D721Med (cell line): ENCODE data around the gene TNFSF10.
"Not testable (repeated sequence)": the region's sequence is repeated elsewhere in the genome, so short reads cannot be mapped to it uniquely, and the experiment has no call there.

ENCODE experiments used
- DNase-seq: peaks from one replicate; pipeline ENCODE4 v3.0.0; 2011; ENCODE audit warnings: low spot score; ENCODE audit not compliant: insufficient read length
- FAIRE-seq: peaks from 2 replicates; lab custom pipeline; 2011; peaks lifted over from hg19 to GRCh38; lab: Jason Lieb, UNC
- CTCF ChIP-seq: IDR thresholded peaks from 2 replicates; pipeline ENCODE4 v1.5.1; 2012; ENCODE audit warnings: mild to moderate bottlenecking, control low read depth; ENCODE audit not compliant: insufficient read depth; ENCODE audit errors: missing control alignments

The TNFSF10 gene

GRCh38 chr3:172525116-172525613, 1.9 kb upstream of the TNFSF10 start:
- no peak for DNase-seq
- TF ChIP-seq CTCF, result no peak
- no peak for FAIRE-seq

- no peak for FAIRE-seq
- DNase-seq, result no peak
These were observed 1.4 kb upstream of the TNFSF10 start for GRCh38 chr3:172524611-172525010.

GRCh38 chr3:172521837-172522726, 1.1 kb downstream of the TNFSF10 start:
- DNase-seq, FAIRE-seq: not testable (repeated sequence)

More at GRCh38 chr3:172524611-172525010, 1.4 kb upstream of the TNFSF10 start:
- no peak for TF ChIP-seq CTCF

GRCh38 chr3:172520301-172520831, 2.9 kb downstream of the TNFSF10 start:
- FAIRE-seq (no peak), DNase-seq (no peak)
- no peak for TF ChIP-seq CTCF

- DNase-seq, result no peak
- TF ChIP-seq CTCF, result no peak
- FAIRE-seq, result no peak
These were observed 3.5 kb downstream of the TNFSF10 start for GRCh38 chr3:172519740-172520139.

- TF ChIP-seq CTCF, result no peak
- no peak for FAIRE-seq
- no peak for DNase-seq
These were observed 4.1 kb downstream of the TNFSF10 start for GRCh38 chr3:172518929-172519640.

- no peak for TF ChIP-seq CTCF
- DNase-seq, result no peak
- FAIRE-seq, result no peak
These were observed 5.3 kb downstream of the TNFSF10 start for GRCh38 chr3:172517859-172518466.
